Colonic mucosa (tissue), 4 donors: ENCODE data around the gene PDHB. TPM values are rescaled to one million over a fixed set of nuclear protein-coding genes. Genes with fewer than 3 reads are reported as not detected.

Experiments
- DNase-seq: peaks from one replicate; pipeline ENCODE4 v3.0.0-alpha.2; 2020
- H3K27ac ChIP-seq: fragments of 200-600 bp; one replicate; pipeline ENCODE4 v1.8.0; 2021
- H3K27me3 ChIP-seq: fragments of 200-600 bp; one replicate; pipeline ENCODE4 v1.8.0; 2021
- H3K36me3 ChIP-seq: fragments of 200-600 bp; one replicate; pipeline ENCODE4 v1.8.0; 2021
- H3K4me1 ChIP-seq: fragments of 200-600 bp; one replicate; pipeline ENCODE4 v1.8.0; 2021; ENCODE audit warnings: mild to moderate bottlenecking
- H3K4me3 ChIP-seq: fragments of 200-600 bp; one replicate; pipeline ENCODE4 v1.8.0; 2021
- H3K9ac ChIP-seq, 2 donors: one replicate each; pipeline ENCODE4 v1.7.0; 2013; ENCODE audit warnings: control low read depth in 2 of 2, low read depth in 2 of 2, low read length in 2 of 2
- H3K9me3 ChIP-seq: fragments of 200-600 bp; one replicate; pipeline ENCODE4 v1.8.0; 2021
- CTCF ChIP-seq: fragments of 200-600 bp; IDR thresholded peaks from one replicate; pipeline ENCODE4 v1.8.0; 2022; ENCODE audit warnings: antibody characterized with exemption, mild to moderate bottlenecking
- intact Hi-C: fragments of 100-400 bp; cut with DNase I; formaldehyde crosslinking; loops from one replicate; pipeline ENCODE4 v1.14.1; 2022
- total RNA-seq, 2 donors: library from RNA; stranded (reverse); fragmentation: NEBNext Ultra II Directional in 1 of 2; extraction: Animal tissue kit (Norgen Biotek cat#: 25700) in 1 of 2; gene quantifications; one replicate each; pipeline ENCODE4 v1.2.1, GENCODE V29; 2021
- donor health status: healthy.
- donor health status: DM: no; HTN: no; CAD: no.
- donor health status: DM: no; HTN: no; CAD: no.

The PDHB gene
- total RNA-seq, 2 donors from 2014 or later: 66.9 to 87.4 TPM

DNA sequence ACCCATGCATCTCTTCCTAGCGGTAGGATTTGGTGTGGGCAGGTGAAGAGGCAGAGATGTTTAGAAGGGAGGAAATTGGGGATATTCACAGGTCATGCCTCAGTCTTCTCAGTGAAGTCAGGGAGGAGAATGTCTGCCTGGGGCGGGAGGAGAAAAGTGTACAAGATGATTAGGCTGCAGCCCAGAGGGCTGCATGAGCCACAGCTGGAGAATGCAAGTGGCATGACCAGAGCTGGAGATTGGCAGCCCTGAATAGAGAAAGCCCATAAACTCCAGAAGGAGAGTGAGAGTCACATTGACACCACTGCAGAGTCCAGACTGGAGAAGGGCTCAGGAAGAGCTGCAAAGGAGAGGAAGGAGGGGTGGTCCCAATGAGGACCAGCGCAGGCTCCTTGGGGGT lies 22.6 kb downstream of the PDHB start:
- no peaks in the 10 kb centered on the region for H3K9me3 ChIP-seq
- no peaks in the 10 kb centered on the region for H3K36me3 ChIP-seq
- no peak for DNase-seq
- H3K27ac ChIP-seq: no peak overlapping the region
- intact Hi-C loops: loop anchor here (10.0 kb wide), 1 partner anchor 226 kb away; no protein-coding TSS in a partner anchor
- no peak overlapping the region for H3K9ac ChIP-seq
- H3K27me3 ChIP-seq: no peaks in the 10 kb centered on the region
- no peak for TF ChIP-seq CTCF
- H3K4me3 ChIP-seq: no peak overlapping the region
- no peaks in the 10 kb centered on the region for H3K4me1 ChIP-seq

GRCh38 chr3:58409663-58410062 lies 24.0 kb downstream of the PDHB start:
- Histone ChIP-seq H3K9ac (no peak overlapping the region), H3K36me3 (no peaks in the 10 kb centered on the region), H3K4me1 (no peaks in the 10 kb centered on the region), H3K27ac (no peak overlapping the region), H3K27me3 (no peaks in the 10 kb centered on the region), H3K9me3 (no peaks in the 10 kb centered on the region), H3K4me3 (no peak overlapping the region)
- DNase-seq: no peak
- TF ChIP-seq CTCF: no peak
- intact Hi-C loops: loop anchor here (10.0 kb wide), 1 partner anchor 225 kb away; no protein-coding TSS in a partner anchor

DNA sequence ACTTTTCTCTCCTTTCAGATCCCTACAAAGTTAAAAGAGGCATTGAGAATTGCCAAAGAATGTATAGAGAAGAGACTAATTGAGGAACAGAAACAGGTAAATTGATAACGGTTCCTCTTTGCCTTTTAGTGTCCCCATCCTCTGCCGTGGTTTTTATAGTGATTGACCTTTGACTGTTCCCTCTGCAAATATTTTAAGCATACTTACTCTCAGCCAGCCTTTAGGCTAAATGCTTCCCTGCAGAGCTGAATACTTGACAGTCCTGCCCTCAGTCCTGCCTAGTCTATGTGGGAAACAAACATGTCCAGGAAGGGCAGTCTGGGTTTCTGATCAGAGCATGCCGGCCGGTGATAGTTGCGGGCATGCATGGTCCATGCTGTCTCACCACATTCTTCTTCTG lies 24.7 kb downstream of the PDHB start:
- no peaks in the 10 kb centered on the region for H3K36me3 ChIP-seq
- H3K9me3 ChIP-seq: no peaks in the 10 kb centered on the region
- no peak for DNase-seq
- no peak overlapping the region for H3K27ac ChIP-seq
- no peak for TF ChIP-seq CTCF
- H3K4me3 ChIP-seq: no peak overlapping the region
- H3K4me1 ChIP-seq: no peaks in the 10 kb centered on the region
- intact Hi-C loops: no loop called here
- no peaks in the 10 kb centered on the region for H3K27me3 ChIP-seq
- H3K9ac ChIP-seq: no peak overlapping the region

GRCh38 chr3:58404396-58404795 lies 29.2 kb downstream of the PDHB start:
- Histone ChIP-seq H3K4me1 (no peaks in the 10 kb centered on the region), H3K9ac (no peak overlapping the region), H3K36me3 (no peaks in the 10 kb centered on the region), H3K9me3 (no peaks in the 10 kb centered on the region), H3K27me3 (no peaks in the 10 kb centered on the region), H3K27ac (no peak overlapping the region), H3K4me3 (no peak overlapping the region)
- intact Hi-C loops: no loop called here
- TF ChIP-seq CTCF: no peak
- no peak for DNase-seq

GRCh38 chr3:58403513-58404109 lies 30.0 kb downstream of the PDHB start:
- H3K27ac ChIP-seq: no peak overlapping the region
- no peaks in the 10 kb centered on the region for H3K9me3 ChIP-seq
- no peak overlapping the region for H3K9ac ChIP-seq
- H3K27me3 ChIP-seq: no peaks in the 10 kb centered on the region
- no peak overlapping the region for H3K4me3 ChIP-seq
- DNase-seq: no peak
- intact Hi-C loops: no loop called here
- no peaks in the 10 kb centered on the region for H3K36me3 ChIP-seq
- no peaks in the 10 kb centered on the region for H3K4me1 ChIP-seq
- no peak for TF ChIP-seq CTCF
